ENCODE measurements around the gene FOXD4L3.
"Not testable (repeated sequence)": the region's sequence is repeated elsewhere in the genome, so short reads cannot be mapped to it uniquely, and the experiment has no call there.

The FOXD4L3 gene

GRCh38 chr9:68302567-68302966, at the start of gene FOXD4L3:
Gene FOXD4L3 (plus strand): TSS chr9:68302867. CDS start chr9:68302952, 85 bp downstream.
- FAIRE-seq; DNase-seq (ENCODE audit: extremely low spot score, insufficient read length, low read depth): not testable (repeated sequence)

GRCh38 chr9:68281041-68281440, 21.6 kb upstream of the FOXD4L3 start:
- FAIRE-seq; DNase-seq (ENCODE audit: extremely low spot score, insufficient read length, low read depth): not testable (repeated sequence)

GRCh38 chr9:68303771-68304170, 1.1 kb downstream of the FOXD4L3 start:
- not testable (repeated sequence) for FAIRE-seq

GRCh38 chr9:68304212-68304611, 1.5 kb downstream of the FOXD4L3 start:
- not testable (repeated sequence) for FAIRE-seq; DNase-seq (ENCODE audit: extremely low spot score, insufficient read length, low read depth)

More at GRCh38 chr9:68303771-68304170, 1.1 kb downstream of the FOXD4L3 start:
- DNase-seq (ENCODE audit: extremely low spot score, insufficient read length, low read depth) = not testable (repeated sequence)

- not testable (repeated sequence) for DNase-seq (ENCODE audit: extremely low spot score, insufficient read length, low read depth); FAIRE-seq
Measured at GRCh38 chr9:68304777-68305176, 2.1 kb downstream of the FOXD4L3 start.

- not testable (repeated sequence) for FAIRE-seq; DNase-seq (ENCODE audit: extremely low spot score, insufficient read length, low read depth)
Measured at GRCh38 chr9:68305680-68306285, 3.1 kb downstream of the FOXD4L3 start.

- not testable (repeated sequence) for FAIRE-seq; DNase-seq (ENCODE audit: extremely low spot score, insufficient read length, low read depth)
Measured at GRCh38 chr9:68306391-68306964, 3.8 kb downstream of the FOXD4L3 start.

GRCh38 chr9:68307127-68307526, 4.5 kb downstream of the FOXD4L3 start:
- DNase-seq (ENCODE audit: extremely low spot score, insufficient read length, low read depth); FAIRE-seq: not testable (repeated sequence)

- FAIRE-seq = not testable (repeated sequence)
Measured at GRCh38 chr9:68307654-68308053, 5.0 kb downstream of the FOXD4L3 start.

GRCh38 chr9:68311208-68311607, 8.5 kb downstream of the FOXD4L3 start:
- DNase-seq (ENCODE audit: extremely low spot score, insufficient read length, low read depth); FAIRE-seq: not testable (repeated sequence)

More at GRCh38 chr9:68307654-68308053, 5.0 kb downstream of the FOXD4L3 start:
- DNase-seq (ENCODE audit: extremely low spot score, insufficient read length, low read depth) = not testable (repeated sequence)

GRCh38 chr9:68318209-68318608, 15.5 kb downstream of the FOXD4L3 start:
- not testable (repeated sequence) for DNase-seq (ENCODE audit: extremely low spot score, insufficient read length, low read depth); FAIRE-seq

GRCh38 chr9:68323749-68324148, 21.1 kb downstream of the FOXD4L3 start:
- FAIRE-seq; DNase-seq (ENCODE audit: extremely low spot score, insufficient read length, low read depth): not testable (repeated sequence)

- not testable (repeated sequence) for DNase-seq (ENCODE audit: extremely low spot score, insufficient read length, low read depth); FAIRE-seq
Measured at GRCh38 chr9:68324518-68324917, 21.9 kb downstream of the FOXD4L3 start.

- not testable (repeated sequence) for FAIRE-seq; DNase-seq (ENCODE audit: extremely low spot score, insufficient read length, low read depth)
Measured at GRCh38 chr9:68329106-68329505, 26.4 kb downstream of the FOXD4L3 start.

- FAIRE-seq; DNase-seq (ENCODE audit: extremely low spot score, insufficient read length, low read depth): not testable (repeated sequence)
Measured at GRCh38 chr9:68330531-68331173, 28.0 kb downstream of the FOXD4L3 start.

GRCh38 chr9:68332122-68332521, 29.5 kb downstream of the FOXD4L3 start:
- DNase-seq (ENCODE audit: extremely low spot score, insufficient read length, low read depth); FAIRE-seq: not testable (repeated sequence)

- FAIRE-seq; DNase-seq (ENCODE audit: extremely low spot score, insufficient read length, low read depth): not testable (repeated sequence)
Measured at GRCh38 chr9:68335935-68336334, 33.3 kb downstream of the FOXD4L3 start.

GRCh38 chr9:68336639-68337339, 34.1 kb downstream of the FOXD4L3 start:
- FAIRE-seq; DNase-seq (ENCODE audit: extremely low spot score, insufficient read length, low read depth): not testable (repeated sequence)

GRCh38 chr9:68338000-68338399, 35.3 kb downstream of the FOXD4L3 start:
- not testable (repeated sequence) for FAIRE-seq

More at GRCh38 chr9:68338000-68338399, 35.3 kb downstream of the FOXD4L3 start:
- not testable (repeated sequence) for DNase-seq (ENCODE audit: extremely low spot score, insufficient read length, low read depth)

Data from GM18507 (cell line).